GM21529 (cell line): ENCODE results near the gene PTPRC.
"Not testable (repeated sequence)": the region's sequence is repeated elsewhere in the genome, so short reads cannot be mapped to it uniquely, and the experiment has no call there.

Experiments
- ATAC-seq: cut with Tn5 transposase; IDR thresholded peaks from one replicate; pipeline ENCODE4 v1.9.1; 2021; ENCODE audit not compliant: unreplicated experiment

The PTPRC gene, protein sequence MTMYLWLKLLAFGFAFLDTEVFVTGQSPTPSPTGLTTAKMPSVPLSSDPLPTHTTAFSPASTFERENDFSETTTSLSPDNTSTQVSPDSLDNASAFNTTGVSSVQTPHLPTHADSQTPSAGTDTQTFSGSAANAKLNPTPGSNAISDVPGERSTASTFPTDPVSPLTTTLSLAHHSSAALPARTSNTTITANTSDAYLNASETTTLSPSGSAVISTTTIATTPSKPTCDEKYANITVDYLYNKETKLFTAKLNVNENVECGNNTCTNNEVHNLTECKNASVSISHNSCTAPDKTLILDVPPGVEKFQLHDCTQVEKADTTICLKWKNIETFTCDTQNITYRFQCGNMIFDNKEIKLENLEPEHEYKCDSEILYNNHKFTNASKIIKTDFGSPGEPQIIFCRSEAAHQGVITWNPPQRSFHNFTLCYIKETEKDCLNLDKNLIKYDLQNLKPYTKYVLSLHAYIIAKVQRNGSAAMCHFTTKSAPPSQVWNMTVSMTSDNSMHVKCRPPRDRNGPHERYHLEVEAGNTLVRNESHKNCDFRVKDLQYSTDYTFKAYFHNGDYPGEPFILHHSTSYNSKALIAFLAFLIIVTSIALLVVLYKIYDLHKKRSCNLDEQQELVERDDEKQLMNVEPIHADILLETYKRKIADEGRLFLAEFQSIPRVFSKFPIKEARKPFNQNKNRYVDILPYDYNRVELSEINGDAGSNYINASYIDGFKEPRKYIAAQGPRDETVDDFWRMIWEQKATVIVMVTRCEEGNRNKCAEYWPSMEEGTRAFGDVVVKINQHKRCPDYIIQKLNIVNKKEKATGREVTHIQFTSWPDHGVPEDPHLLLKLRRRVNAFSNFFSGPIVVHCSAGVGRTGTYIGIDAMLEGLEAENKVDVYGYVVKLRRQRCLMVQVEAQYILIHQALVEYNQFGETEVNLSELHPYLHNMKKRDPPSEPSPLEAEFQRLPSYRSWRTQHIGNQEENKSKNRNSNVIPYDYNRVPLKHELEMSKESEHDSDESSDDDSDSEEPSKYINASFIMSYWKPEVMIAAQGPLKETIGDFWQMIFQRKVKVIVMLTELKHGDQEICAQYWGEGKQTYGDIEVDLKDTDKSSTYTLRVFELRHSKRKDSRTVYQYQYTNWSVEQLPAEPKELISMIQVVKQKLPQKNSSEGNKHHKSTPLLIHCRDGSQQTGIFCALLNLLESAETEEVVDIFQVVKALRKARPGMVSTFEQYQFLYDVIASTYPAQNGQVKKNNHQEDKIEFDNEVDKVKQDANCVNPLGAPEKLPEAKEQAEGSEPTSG (N-terminal part only)

DNA sequence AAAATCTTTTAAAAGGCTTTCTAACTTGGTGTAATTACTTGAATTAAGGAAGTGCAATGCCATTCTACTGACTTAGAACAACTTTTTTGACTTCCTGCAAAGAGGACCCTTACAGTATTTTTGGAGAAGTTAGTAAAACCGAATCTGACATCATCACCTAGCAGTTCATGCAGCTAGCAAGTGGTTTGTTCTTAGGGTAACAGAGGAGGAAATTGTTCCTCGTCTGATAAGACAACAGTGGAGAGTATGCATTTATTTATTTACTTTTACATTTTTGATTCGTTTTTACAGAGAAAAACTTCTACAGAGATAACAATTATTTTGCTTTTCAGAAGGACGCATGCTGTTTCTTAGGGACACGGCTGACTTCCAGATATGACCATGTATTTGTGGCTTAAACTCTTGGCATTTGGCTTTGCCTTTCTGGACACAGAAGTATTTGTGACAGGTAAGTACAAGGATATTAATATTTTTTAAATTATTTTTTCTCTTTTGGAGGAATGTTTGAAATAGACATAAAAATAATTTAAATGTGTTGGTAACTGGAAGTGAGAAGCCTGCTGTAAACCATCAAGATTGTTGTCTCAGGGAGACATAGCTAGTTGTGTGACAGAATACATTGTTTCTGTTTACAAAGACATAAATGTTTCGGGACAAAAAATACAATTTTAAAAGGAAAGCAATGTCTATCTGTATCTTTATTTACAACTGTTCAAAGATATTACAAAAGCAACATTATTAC is at the start of gene PTPRC:
Gene PTPRC (plus strand): TSS at position 147 of the 742 bp plus-strand sequence. CDS start 229 bp downstream, at position 376.
- peak; percentile 75 for ATAC-seq

DNA sequence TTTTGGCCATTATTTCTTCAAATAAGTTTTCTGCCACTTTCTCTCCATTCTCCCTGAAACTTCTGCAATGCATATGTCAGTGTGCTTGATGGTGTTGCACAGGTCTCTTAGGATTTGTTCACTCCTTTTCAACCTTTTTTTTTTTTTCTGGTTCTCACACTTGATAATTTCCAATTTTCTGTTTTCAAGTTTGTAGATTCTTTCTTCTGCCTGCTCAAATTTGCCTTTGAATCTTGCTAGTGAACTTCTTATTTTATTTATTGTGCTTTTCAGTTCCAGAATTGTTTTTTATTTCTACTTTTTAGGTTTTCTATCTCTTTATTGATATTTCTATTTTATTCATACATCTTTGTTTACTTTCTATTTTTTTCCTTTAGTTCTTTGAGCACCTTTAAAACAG is 48.4 kb upstream of the PTPRC start:
- no peak for ATAC-seq

DNA sequence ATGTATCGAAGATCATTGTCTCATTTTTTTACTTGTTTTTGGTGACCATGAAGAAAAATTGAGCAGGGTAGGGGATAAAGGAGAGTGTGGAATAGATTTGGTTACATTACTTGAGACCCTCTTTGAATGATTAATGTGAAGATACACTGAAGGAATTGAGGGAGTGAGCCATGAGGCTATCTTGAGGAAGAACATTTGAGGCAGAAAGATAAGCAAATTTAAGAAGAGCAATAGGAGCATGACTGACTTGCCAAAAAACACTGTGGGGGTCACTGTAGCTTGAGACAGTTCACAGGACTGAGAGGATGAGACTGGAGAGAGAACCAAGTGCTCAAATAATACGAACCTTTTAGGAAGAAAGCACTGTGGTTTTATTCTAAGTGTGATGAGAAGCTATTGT is 43.1 kb upstream of the PTPRC start:
- ATAC-seq = no peak

DNA sequence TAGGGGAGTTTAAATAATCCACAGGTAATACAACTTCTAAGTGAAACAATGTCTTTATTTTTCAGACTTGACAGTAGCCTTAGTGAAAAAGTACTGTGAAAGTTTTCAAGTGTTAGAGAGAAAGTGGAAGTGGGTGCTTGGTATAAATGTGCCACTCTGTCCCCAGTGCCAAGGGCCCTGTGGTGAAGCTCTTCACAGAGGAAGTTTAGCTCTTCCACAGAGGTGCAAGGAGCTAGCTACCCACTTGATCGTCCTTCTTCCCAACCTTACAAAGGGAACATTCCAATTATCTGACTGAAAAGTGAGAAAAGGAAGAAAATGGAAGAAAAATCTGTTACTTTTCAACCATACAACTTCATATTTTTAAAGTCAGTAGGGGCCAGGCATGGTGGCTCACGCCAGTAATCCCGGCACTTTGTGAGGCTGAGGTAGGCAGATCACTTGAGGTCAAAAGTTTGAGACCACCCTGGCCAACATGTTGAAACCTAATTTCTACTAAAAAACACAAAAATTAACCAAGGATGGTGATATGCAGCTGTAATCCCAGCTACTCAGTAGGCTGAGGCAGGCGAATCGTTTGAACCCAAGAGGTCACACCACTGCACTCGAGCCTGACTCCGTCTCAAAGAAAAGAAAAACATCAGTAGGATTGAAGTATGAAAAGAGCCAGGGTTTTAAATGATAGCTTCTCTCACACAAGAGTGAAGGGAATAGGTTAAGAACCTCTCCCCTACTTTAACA is 41.0 kb upstream of the PTPRC start:
- peak; percentile 38 for ATAC-seq

DNA sequence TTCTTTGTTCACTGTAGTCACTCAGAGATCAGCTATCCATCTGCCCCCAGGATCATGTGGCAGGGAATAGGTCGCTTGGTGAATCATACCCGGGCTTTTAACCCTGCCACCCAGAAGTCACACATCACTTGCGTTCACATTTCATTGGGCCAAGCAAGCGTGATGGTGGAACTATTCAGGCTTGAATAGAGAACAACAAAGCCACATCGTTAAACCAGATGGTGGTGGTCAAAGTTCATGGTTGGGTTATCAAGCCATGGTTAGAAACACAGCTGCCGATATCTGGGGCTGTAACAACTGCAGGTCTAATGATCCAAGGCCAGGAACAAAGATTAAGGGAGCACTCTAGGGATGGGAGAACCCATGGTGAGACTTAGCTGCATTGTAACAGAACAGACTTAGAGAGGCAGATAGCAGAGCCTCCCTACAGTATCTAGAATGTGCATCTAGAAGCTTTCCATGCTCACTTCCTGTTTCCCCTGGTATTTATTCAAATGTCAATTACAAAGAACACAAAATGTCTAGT is 40.0 kb upstream of the PTPRC start:
- peak; percentile 73 for ATAC-seq

DNA sequence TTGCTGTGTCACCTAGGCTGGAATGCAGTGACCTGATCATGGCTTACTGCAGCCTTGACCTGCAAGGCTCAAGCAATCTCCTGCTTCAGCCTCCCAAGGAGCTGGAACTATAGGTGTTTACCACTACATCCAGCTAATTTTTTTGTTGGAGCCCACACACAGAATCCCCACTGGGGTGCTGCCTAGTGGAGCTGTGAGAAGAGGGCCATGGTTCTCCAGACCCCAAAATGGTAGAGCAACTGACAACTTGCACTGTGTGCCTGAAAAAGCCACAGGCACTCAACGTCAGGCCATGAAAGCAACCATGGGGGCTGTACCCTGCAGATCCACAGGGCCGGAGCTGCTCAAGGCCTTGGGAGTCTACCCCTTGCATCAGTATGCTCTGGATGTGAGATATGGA is 39.1 kb upstream of the PTPRC start:
- no peak for ATAC-seq

DNA sequence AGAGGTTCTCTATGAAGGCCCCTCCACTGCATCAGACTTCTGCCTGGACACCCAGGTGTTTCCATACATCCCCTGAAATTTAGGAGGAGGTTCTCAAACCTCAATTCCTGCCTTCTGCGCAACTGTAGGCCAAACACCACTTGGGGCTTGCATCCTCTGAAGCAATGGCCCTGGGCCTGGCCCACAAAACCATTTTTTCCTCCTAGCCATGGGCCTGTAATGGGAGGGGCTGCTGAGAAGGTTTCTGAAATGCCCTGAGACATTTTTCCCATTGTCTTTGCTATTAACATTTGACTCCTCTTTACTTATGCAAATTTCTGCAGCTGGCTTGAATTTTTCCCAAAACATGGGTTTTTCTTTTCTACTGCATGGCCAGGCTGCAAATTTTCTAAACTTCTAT is 37.9 kb upstream of the PTPRC start:
- no peak for ATAC-seq

DNA sequence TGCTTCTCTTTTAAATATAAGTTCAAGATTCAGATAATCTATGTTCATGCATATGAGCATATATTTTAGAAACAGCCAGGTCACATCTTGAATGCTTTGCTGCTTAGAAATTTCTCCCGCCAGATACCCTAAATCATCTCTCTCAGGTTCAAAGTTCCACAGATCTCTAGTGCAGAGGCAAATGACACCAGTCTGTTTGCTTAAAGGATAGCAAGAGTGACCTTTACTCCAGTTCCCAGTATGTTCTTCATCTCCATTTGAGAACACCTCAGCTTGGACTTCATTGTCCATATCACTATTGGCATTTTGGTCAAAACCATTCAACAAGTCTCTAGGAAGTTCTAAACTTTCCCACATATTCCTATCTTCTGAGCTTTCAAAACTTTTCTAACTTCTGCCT is 37.5 kb upstream of the PTPRC start:
- not testable (repeated sequence) for ATAC-seq

DNA sequence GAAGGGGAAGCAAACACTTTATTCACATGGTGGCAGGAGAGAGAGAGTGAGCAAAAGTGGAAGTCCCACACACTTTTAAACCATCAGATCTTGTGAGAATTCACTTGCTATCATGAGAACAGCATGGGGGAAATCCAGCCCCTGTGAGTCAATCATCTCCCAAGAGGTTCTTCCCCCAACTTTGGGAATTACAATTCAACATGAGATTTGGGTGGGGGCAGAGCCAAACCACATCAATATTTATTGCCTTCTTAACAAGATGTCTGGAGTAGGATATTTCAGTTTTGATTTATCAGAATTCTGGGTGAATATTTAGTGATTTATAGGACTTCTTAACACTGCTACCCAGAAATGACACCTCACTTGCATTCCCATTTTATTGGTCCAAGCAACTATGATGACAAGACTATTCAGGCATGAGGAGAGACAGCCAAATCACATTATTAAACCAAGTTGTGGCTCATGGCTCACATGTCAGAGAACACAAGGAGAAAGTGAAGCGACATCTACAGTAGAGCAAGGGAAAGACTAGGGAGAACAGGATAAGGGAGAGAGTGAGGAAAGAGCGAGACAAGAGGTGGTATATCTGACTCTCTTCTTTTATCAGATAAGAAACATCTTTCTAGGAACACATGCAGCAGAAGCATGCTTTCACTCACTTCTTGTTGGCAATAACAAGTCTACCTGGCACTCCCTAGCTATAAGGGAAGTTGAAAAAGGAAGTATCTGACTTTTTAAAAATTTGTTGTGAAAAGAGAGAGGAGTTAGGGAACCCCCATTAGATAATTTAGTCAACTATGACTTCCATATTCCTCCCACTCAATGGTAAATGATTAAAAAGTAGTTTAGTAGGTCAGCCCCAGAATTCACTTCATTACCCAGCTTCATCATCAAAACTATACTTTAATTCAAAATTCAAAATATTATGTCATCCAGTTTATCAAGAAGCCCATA is 36.6 kb upstream of the PTPRC start:
- ATAC-seq = no peak

DNA sequence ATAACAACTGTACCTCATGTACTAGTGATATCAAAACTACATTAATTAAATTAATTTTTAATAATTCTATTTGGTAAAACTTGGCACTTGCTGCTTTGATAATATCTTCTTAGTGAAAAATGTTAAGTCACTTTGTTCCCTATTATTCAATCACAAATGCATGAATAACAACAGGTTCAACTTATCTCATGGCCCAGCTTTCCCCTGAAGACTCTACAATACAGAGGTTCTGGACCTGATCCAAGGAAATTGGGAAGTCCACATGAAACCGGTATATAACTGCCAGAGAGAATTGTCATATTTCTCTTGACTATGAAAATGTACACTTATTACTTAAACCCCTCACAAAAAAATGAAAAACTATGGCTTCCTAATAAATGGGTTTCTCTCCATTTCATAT is 33.9 kb upstream of the PTPRC start:
- no peak for ATAC-seq

DNA sequence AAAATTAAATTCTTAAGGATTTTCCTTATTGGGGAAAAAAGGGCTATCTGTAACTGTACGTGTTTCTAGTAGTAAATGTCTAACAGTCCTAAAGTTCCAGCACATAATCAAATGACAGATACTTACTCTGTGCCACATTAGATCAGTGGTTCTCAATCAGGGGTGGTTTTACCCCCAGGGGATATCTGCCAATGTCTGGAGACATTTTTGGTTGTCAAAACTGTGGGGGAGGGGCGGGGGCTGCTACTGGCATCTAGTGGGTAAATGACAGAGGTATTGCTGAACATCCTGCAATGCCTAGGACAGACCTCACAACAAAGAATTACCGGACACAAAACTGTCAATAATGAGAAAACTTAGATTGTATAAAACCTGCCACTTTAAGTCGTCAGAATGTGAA is 33.4 kb upstream of the PTPRC start:
- ATAC-seq = no peak

DNA sequence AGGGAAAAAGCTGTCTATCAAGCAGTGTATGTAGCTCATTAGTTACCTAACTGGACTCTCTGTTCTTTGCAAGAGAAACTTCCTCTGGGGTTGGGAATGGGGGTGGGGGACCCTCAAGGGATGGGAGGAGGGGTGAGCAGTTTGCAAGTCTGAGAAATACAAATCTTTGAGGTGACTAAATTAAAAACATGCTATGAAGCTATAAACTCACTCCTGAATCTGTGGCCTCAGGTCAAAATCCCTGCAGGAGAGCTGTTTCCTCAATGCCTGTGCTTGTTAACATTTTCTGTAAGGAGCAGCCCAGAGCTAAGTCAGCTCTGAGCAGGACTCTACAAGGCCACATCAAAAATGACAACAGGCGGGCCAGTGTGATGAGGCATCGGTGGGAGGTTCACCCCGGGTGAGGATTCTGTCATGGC is 32.8 kb upstream of the PTPRC start:
- no peak for ATAC-seq

DNA sequence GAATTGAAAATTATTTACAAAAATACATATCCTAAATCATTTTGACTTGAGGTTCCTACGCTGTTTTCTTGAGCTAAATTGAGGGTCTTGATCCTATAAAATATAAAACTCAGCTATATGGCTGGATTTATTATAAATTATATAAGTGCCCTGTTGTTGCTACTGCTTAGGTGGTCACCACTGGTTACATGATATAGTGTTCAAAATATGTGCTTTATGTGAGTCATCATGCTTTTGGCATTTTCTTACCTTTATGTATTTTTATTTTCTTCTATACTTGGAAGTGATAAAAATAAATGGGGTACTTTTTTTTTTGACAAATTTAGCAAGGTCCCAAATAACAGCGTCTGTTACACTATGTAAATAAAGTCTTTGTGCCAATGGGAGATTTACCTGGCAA is 31.1 kb upstream of the PTPRC start:
- no peak for ATAC-seq

DNA sequence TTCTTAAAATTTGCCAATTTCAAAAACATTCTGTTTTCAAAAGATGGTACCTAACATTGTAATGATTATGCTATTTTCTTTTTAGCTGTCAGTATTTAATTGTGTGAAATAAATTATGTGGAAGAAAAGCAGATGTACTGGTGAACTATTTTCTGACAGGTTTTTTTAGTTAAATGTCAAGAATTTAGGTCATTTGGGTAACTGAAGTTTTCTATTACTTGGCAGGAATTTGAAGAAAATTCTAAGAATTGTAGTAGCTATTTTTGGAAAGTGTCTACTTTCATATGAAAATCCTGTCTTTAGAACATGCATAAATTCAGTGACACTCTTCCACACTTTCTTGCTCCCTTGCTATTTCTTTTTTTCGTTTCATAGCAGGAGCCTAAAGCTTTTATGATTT is 28.5 kb upstream of the PTPRC start:
- ATAC-seq = no peak

DNA sequence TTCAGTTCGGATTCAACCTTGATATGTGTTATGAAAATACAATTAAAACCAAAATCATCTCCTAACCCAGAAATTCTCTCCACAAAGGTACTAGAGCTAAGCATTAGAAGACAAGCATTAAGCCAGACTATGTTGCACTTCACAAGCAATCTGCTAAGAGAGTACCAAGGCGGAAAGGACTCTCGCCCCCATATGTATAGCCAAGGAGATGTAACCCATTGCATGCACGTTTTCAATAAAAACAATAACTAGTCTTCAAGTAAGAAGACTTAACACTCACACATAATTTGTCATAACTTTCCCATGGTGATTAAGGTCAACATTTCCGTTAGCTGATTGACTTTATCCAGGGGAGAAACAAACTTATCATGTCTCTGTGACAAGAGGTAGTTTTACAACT is 27.6 kb upstream of the PTPRC start:
- ATAC-seq = no peak

DNA sequence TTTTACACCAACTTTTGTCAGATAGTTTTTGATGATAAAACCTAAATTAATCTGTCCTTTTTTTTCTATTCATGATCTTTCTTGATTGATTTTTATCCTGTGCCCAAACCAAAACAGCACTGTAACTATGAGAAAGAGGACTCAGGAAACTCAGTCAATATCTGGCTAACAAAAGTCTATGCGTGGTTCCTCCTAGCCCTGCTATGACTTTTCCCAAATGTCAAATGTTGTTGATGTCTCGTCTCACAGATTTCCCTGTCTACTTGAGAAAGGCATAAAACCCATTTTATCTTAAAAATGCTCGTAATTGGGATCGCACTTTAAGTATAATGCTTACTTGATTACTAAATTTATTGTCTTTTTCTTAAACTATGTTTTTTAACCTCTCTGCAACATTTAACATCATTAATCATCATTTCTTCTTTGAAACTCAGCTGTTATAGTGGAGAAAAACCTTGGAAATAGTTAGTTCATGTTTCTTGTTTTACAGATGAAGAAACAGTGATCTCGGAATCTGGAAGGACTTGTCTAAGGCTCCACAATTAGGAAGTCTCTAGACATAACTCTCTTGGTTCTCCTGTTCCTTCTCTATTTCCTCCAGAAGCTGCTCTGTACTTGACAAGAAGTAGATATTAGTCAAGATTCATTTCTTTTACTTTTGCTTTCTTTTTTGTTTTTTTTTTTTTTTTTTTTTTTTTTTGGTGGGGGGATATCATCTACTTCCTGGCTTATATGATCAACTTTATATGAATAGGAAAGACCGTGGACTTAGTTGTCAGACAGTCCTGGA is 26.2 kb upstream of the PTPRC start:
- ATAC-seq = peak; percentile 75

DNA sequence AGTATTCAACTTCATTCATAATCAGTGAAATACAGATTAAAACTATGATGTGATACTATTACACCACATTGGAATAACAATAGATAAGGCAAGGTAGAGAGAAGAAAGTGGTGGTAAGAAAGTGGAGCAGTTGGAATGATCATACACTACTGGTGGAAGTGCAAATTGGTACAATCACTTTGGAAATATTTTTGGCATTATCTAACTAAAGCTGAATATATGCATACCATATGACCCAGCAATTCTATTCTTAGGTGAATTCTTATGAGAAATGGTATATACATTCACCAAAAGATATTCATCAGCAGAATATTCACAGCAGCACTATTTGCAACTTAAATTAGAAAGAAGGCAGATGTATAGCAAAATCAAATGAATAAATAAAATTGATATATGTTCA is 21.4 kb upstream of the PTPRC start:
- ATAC-seq = no peak
